ENCODE data around the gene ARSD. TPM values are rescaled to one million over a fixed set of nuclear protein-coding genes. Genes with fewer than 3 reads are reported as not detected.
"Not testable (repeated sequence)": the region's sequence is repeated elsewhere in the genome, so short reads cannot be mapped to it uniquely, and the experiment has no call there.

ARSD gene
- total RNA-seq, result 54.5 to 55.6 TPM (median 55.5 TPM) in 3 replicates

GRCh38 chrX:2928583-2929434, at the start of gene ARSD:
Gene ARSD, minus strand, starts transcription at chrX:2929339. Its CDS starts 64 bp downstream, at chrX:2929275.
- peak within 1 kb of the TSS; percentile 82 for H3K4me3 Mint-ChIP-seq
- peaks cover 27% of the 10 kb centered on the region for H3K4me1 Mint-ChIP-seq
- peaks cover 6% of the 10 kb centered on the region for H3K9me3 Mint-ChIP-seq
- TF ChIP-seq CTCF (IDR thresholded peaks at IDR 0.05; ENCODE audit: unreplicated experiment), result no peak
- peak; percentile 86 to 92 for DNase-seq (ENCODE audit: low spot score in 2 of 2, unreplicated experiment in 2 of 2)
- peaks cover 25% of the 10 kb centered on the region for H3K36me3 Mint-ChIP-seq
- no peaks in the 10 kb centered on the region for H3K27me3 Mint-ChIP-seq (ENCODE audit: low read depth)
- H3K27ac Mint-ChIP-seq, result peak within 1 kb of the TSS; percentile 98

GRCh38 chrX:2978639-2979038, 49.5 kb upstream of the ARSD start:
- H3K27me3 Mint-ChIP-seq (ENCODE audit: low read depth); H3K36me3 Mint-ChIP-seq; DNase-seq (ENCODE audit: low spot score in 2 of 2, unreplicated experiment in 2 of 2); H3K27ac Mint-ChIP-seq; H3K4me1 Mint-ChIP-seq; H3K4me3 Mint-ChIP-seq: not testable (repeated sequence)
- H3K9me3 Mint-ChIP-seq, result peaks cover 18% of the 10 kb centered on the region

- Mint-ChIP-seq H3K4me1 (peaks cover 12% of the 10 kb centered on the region), H3K9me3 (peaks cover 21% of the 10 kb centered on the region), H3K36me3 (peaks cover 2% of the 10 kb centered on the region), H3K27me3 (ENCODE audit: low read depth) (no peaks in the 10 kb centered on the region), H3K27ac (no peak overlapping the region), H3K4me3 (no peak overlapping the region)
- no peak for DNase-seq (ENCODE audit: low spot score in 2 of 2, unreplicated experiment in 2 of 2)
- no peak for TF ChIP-seq CTCF (IDR thresholded peaks at IDR 0.05; ENCODE audit: unreplicated experiment)
These were observed 45.8 kb upstream of the ARSD start for GRCh38 chrX:2974961-2975360.

GRCh38 chrX:2972391-2972790, 43.3 kb upstream of the ARSD start:
- peaks cover 14% of the 10 kb centered on the region for H3K9me3 Mint-ChIP-seq
- DNase-seq (ENCODE audit: low spot score in 2 of 2, unreplicated experiment in 2 of 2), result no peak
- TF ChIP-seq CTCF (IDR thresholded peaks at IDR 0.05; ENCODE audit: unreplicated experiment), result no peak
- peaks cover 12% of the 10 kb centered on the region for H3K4me1 Mint-ChIP-seq
- H3K36me3 Mint-ChIP-seq, result peaks cover 2% of the 10 kb centered on the region
- H3K27me3 Mint-ChIP-seq (ENCODE audit: low read depth), result no peaks in the 10 kb centered on the region
- no peak overlapping the region for H3K27ac Mint-ChIP-seq
- H3K4me3 Mint-ChIP-seq, result no peak overlapping the region

- Mint-ChIP-seq H3K4me3 (no peak overlapping the region), H3K36me3 (peaks cover 2% of the 10 kb centered on the region), H3K4me1 (peaks cover 17% of the 10 kb centered on the region), H3K27me3 (ENCODE audit: low read depth) (no peaks in the 10 kb centered on the region), H3K27ac (no peak overlapping the region), H3K9me3 (peaks cover 14% of the 10 kb centered on the region)
- TF ChIP-seq CTCF (IDR thresholded peaks at IDR 0.05; ENCODE audit: unreplicated experiment), result no peak
- DNase-seq (ENCODE audit: low spot score in 2 of 2, unreplicated experiment in 2 of 2), result no peak
These were observed 39.9 kb upstream of the ARSD start for GRCh38 chrX:2969021-2969420.
